ENCODE measurements around the gene ATP6V1B1.

ATP6V1B1 gene

GRCh38 chr2:70961648-70961994 is 25.9 kb downstream of the ATP6V1B1 start:
- no peak for DNase-seq (ENCODE audit: low read depth)
- TF ChIP-seq CTCF (IDR thresholded peaks at IDR 0.05; ENCODE audit: control insufficient read depth, insufficient read depth, low read depth, low read length, missing control alignments) = no peak
- no peak overlapping the region for H3K4me3 ChIP-seq (ENCODE audit: control insufficient read depth, low read depth, low read length)

GRCh38 chr2:70962211-70962884 is 26.6 kb downstream of the ATP6V1B1 start:
- TF ChIP-seq CTCF (IDR thresholded peaks at IDR 0.05; ENCODE audit: control insufficient read depth, insufficient read depth, low read depth, low read length, missing control alignments) = no peak
- DNase-seq (ENCODE audit: low read depth) = no peak
- H3K4me3 ChIP-seq (ENCODE audit: control insufficient read depth, low read depth, low read length) = no peak overlapping the region

DNA sequence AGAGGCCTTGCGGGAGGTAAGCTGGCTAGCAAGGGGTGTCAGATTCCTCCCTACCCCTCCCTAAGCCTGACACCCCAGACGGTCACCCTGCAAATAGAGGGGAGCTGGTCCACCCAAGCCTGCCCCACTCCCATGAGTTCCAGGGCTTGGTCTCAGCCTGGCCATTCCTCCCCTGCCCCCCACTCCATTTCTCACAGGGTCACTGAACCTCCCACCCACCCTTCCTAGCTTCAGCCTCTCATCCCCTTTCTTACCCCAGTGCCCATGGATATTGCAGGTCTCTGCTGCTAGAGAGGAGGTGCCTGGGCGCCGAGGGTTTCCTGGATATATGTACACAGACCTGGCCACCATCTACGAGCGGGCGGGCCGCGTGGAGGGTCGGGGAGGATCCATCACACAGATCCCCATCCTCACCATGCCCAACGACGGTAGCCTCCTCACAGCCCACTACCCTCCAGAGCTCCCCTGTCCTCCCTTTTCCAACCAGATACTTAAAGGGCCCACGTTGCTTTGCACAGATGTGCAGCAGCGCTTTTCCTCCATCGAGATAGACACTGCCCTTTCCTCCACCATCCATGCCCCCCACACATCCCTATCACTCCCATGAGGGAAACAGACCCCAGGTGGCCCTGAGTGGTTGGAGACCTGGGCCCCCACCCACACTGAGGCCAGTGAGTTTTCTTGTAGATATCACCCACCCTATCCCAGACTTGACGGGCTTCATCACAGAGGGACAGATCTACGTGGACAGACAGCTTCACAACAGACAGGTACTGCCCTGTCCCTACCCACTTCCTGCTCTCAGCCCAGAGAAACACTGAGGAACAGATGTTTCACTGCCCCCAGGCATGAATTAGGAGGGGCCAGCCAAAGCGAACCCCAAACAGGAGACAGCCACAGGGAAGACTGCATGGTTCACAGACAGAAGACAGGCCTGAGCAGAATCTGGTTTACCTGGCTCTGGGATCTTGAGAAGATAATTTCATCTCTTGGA is 27.5 kb downstream of the ATP6V1B1 start:
- H3K4me3 ChIP-seq (ENCODE audit: control insufficient read depth, low read depth, low read length) = no peak overlapping the region
- no peak for TF ChIP-seq CTCF (IDR thresholded peaks at IDR 0.05; ENCODE audit: control insufficient read depth, insufficient read depth, low read depth, low read length, missing control alignments)
- DNase-seq (ENCODE audit: low read depth) = no peak

- no peak overlapping the region for H3K4me3 ChIP-seq (ENCODE audit: control insufficient read depth, low read depth, low read length)
- DNase-seq (ENCODE audit: low read depth) = no peak
- TF ChIP-seq CTCF (IDR thresholded peaks at IDR 0.05; ENCODE audit: control insufficient read depth, insufficient read depth, low read depth, low read length, missing control alignments) = no peak
Measured at GRCh38 chr2:70964133-70964532, 28.4 kb downstream of the ATP6V1B1 start.

- H3K4me3 ChIP-seq (ENCODE audit: control insufficient read depth, low read depth, low read length) = peak overlapping the region; percentile 51
- peak; percentile 79 for TF ChIP-seq CTCF (IDR thresholded peaks at IDR 0.05; ENCODE audit: control insufficient read depth, insufficient read depth, low read depth, low read length, missing control alignments)
- no peak for DNase-seq (ENCODE audit: low read depth)
Measured at GRCh38 chr2:70964596-70965386, 29.1 kb downstream of the ATP6V1B1 start.

GRCh38 chr2:70965506-70965905 is 29.8 kb downstream of the ATP6V1B1 start:
- no peak for DNase-seq (ENCODE audit: low read depth)
- no peak overlapping the region for H3K4me3 ChIP-seq (ENCODE audit: control insufficient read depth, low read depth, low read length)
- TF ChIP-seq CTCF (IDR thresholded peaks at IDR 0.05; ENCODE audit: control insufficient read depth, insufficient read depth, low read depth, low read length, missing control alignments) = no peak

Data from AG09309 (cell line).